SU-DHL-6 (cell line): ENCODE measurements around the gene HERC5.

Experiments used
- H2AFZ ChIP-seq: fragments of 200-600 bp; sonication (generic); 2 replicates; pipeline ENCODE4 v1.6.1; 2014; ENCODE audit warnings: low read depth, mild to moderate bottlenecking, moderate library complexity, mixed read lengths, antibody characterized with exemption, low read length; ENCODE audit not compliant: severe bottlenecking
- H3F3A ChIP-seq: fragments of 200-600 bp; shearing (Covaris generic); 2 replicates; pipeline ENCODE4 v1.6.0; 2016; ENCODE audit warnings: antibody characterized with exemption, mild to moderate bottlenecking; ENCODE audit not compliant: insufficient read depth
- H3K27ac ChIP-seq: fragments of 200-600 bp; sonication (generic); 2 replicates; pipeline ENCODE4 v1.5.1; 2016; ENCODE audit warnings: low read depth, mild to moderate bottlenecking, low read length, moderate library complexity, mixed read lengths
- H3K27me3 ChIP-seq: fragments of 200-600 bp; sonication (generic), shearing (Covaris generic); 2 replicates; pipeline ENCODE4 v1.6.0; 2014; ENCODE audit warnings: mild to moderate bottlenecking, low read length
- H3K36me3 ChIP-seq: fragments of 200-600 bp; sonication (generic); 2 replicates; pipeline ENCODE4 v1.6.1; 2014; ENCODE audit warnings: mild to moderate bottlenecking, low read length, mixed read lengths
- H3K4me2 ChIP-seq: fragments of 300-600, 200-600 bp; shearing (Covaris generic), sonication (generic); 2 replicates; pipeline ENCODE4 v1.6.0; 2014; ENCODE audit warnings: low read length, low read depth, mild to moderate bottlenecking; ENCODE audit not compliant: poor library complexity, severe bottlenecking
- H3K4me3 ChIP-seq: fragments of 200-600 bp; sonication (generic); 2 replicates; pipeline ENCODE4 v1.5.1; 2014; ENCODE audit warnings: antibody characterized with exemption, low read length, mild to moderate bottlenecking, mixed read lengths; ENCODE audit not compliant: insufficient read depth, poor library complexity, severe bottlenecking
- H3K79me2 ChIP-seq: fragments of 200-600 bp; sonication (generic); 2 replicates; pipeline ENCODE4 v1.6.1; 2014; ENCODE audit warnings: mild to moderate bottlenecking, low read length, moderate library complexity; ENCODE audit not compliant: insufficient read depth
- H3K9ac ChIP-seq: fragments of 200-600 bp; sonication (generic); 2 replicates; pipeline ENCODE4 v1.7.0; 2014; ENCODE audit warnings: mild to moderate bottlenecking, low read length
- H3K9me2 ChIP-seq: fragments of 200-600 bp; sonication (generic); replicated peaks from 2 replicates; pipeline ENCODE4 v1.6.1; 2014; ENCODE audit warnings: low read length; ENCODE audit not compliant: insufficient read depth
- H3K9me3 ChIP-seq: fragments of 200-600 bp; sonication (generic); 2 replicates; pipeline ENCODE4 v1.6.1; 2014; ENCODE audit warnings: low read length, mixed read lengths; ENCODE audit not compliant: insufficient read depth
- H4K20me1 ChIP-seq: fragments of 200-600 bp; sonication (generic); 2 replicates; pipeline ENCODE4 v1.6.1; 2014; ENCODE audit warnings: low read depth, mild to moderate bottlenecking, antibody characterized with exemption, low read length, moderate library complexity, mixed read lengths
- EZH2phosphoT487 ChIP-seq: fragments of 200-600 bp; sonication (generic), shearing (Covaris generic); conservative IDR thresholded peaks from 2 replicates; pipeline ENCODE4 v1.6.1; 2018; ENCODE audit warnings: mild to moderate bottlenecking, antibody characterized with exemption, low read length, moderate library complexity, mixed read lengths
- TF ChIP-seq, protein P1 (sequence below): fragments of 200-600 bp; sonication (generic); IDR thresholded peaks from one replicate; pipeline ENCODE4 v1.5.1; 2017; ENCODE audit warnings: antibody characterized with exemption, mild to moderate bottlenecking, low read length, moderate library complexity; ENCODE audit not compliant: insufficient read depth, poor library complexity, severe bottlenecking

Gene HERC5

DNA sequence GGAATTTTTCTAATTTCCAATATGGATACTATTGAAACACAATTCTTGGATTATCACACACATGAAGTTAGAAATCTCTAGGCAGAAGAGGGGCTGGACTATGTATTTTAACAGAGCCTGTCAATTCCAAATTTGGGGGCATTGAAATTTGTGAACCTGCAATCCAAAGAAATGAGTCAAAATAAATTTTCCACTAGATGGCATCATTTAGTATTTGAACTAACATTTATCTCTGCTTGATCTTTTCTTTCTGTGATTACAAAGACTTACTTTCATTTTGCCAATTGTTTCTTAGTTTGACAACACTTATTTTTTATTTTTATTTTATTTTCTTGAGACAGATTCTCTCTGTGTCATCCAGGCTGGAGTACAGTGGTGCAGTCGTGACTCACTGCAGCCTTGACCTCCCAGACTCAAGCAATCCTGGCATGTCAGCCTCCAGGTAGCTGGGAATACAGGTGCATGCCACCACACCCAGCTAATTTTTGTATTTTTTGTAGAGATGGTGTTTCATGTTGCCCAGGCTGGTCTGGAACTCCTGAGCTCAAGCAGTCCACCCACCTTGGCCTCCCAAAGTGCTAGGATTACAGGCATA, 69.4 kb downstream of the HERC5 start:
- H4K20me1 ChIP-seq = no peaks in the 10 kb centered on the region
- H3K9me2 ChIP-seq = no peaks in the 10 kb centered on the region
- no peak overlapping the region for H3K9ac ChIP-seq
- H3K4me2 ChIP-seq = no peak overlapping the region
- H3K27me3 ChIP-seq = no peaks in the 10 kb centered on the region
- no peaks in the 10 kb centered on the region for H3K79me2 ChIP-seq
- H3F3A ChIP-seq = no peaks in the 10 kb centered on the region
- H3K9me3 ChIP-seq = no peaks in the 10 kb centered on the region
- no peak overlapping the region for H2AFZ ChIP-seq
- no peaks in the 10 kb centered on the region for H3K36me3 ChIP-seq
- no peak overlapping the region for H3K27ac ChIP-seq
- TF ChIP-seq, protein P1, sequence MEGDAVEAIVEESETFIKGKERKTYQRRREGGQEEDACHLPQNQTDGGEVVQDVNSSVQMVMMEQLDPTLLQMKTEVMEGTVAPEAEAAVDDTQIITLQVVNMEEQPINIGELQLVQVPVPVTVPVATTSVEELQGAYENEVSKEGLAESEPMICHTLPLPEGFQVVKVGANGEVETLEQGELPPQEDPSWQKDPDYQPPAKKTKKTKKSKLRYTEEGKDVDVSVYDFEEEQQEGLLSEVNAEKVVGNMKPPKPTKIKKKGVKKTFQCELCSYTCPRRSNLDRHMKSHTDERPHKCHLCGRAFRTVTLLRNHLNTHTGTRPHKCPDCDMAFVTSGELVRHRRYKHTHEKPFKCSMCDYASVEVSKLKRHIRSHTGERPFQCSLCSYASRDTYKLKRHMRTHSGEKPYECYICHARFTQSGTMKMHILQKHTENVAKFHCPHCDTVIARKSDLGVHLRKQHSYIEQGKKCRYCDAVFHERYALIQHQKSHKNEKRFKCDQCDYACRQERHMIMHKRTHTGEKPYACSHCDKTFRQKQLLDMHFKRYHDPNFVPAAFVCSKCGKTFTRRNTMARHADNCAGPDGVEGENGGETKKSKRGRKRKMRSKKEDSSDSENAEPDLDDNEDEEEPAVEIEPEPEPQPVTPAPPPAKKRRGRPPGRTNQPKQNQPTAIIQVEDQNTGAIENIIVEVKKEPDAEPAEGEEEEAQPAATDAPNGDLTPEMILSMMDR = peak; percentile 12
- TF ChIP-seq EZH2phosphoT487 = no peak
- H3K4me3 ChIP-seq = no peak overlapping the region

DNA sequence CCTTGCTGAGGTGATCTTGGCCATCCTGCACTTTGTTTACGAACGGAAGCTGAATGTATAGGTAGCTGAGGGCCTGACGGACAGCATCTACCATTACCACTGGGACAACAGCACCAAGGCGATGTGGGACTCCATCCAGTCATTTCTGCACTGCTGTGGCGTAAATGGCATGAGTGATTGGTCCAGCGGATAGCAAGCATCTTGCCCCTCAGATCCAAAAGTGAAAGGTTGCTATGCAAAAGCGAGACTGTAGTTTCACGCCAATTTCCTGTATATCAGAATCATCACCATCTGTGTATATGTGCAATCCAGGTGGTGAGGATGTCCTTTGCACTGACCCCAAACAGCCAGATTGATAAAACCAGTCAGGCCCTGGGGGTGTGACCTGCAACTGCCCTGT, 70.9 kb downstream of the HERC5 start:
- H4K20me1 ChIP-seq = no peaks in the 10 kb centered on the region
- H3K9me3 ChIP-seq = no peaks in the 10 kb centered on the region
- H3K27ac ChIP-seq = no peak overlapping the region
- H2AFZ ChIP-seq = no peak overlapping the region
- no peaks in the 10 kb centered on the region for H3F3A ChIP-seq
- H3K9ac ChIP-seq = no peak overlapping the region
- H3K79me2 ChIP-seq = no peaks in the 10 kb centered on the region
- H3K9me2 ChIP-seq = no peaks in the 10 kb centered on the region
- H3K27me3 ChIP-seq = no peaks in the 10 kb centered on the region
- no peaks in the 10 kb centered on the region for H3K36me3 ChIP-seq
- H3K4me2 ChIP-seq = no peak overlapping the region
- no peak overlapping the region for H3K4me3 ChIP-seq
- TF ChIP-seq, protein P1 = no peak
- TF ChIP-seq EZH2phosphoT487 = no peak

DNA sequence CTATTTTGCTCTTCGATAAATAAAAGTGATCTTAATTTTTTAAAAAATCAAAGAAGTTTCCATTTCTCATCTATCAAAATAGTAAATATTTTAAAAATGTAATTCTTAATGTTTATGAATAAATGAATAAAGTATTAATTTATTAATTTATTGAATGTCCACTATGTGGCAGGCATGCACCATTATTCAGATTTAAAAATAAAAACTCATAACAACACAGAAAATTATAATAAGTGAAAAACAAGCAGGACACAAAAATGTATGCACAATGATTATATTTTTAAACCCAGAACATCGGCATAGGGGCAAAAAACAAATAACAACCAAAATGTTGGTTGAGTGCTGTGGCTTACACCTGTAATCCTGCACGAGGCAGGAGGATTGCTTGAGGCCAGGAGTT, 71.9 kb downstream of the HERC5 start:
- Histone ChIP-seq H3K79me2 (no peaks in the 10 kb centered on the region), H3K9me2 (no peaks in the 10 kb centered on the region), H3K36me3 (no peaks in the 10 kb centered on the region), H4K20me1 (no peaks in the 10 kb centered on the region), H3K4me2 (no peak overlapping the region), H3K9me3 (no peaks in the 10 kb centered on the region), H3K9ac (no peak overlapping the region), H3F3A (no peaks in the 10 kb centered on the region), H3K4me3 (no peak overlapping the region), H3K27ac (no peak overlapping the region), H2AFZ (no peak overlapping the region), H3K27me3 (no peaks in the 10 kb centered on the region)
- TF ChIP-seq, protein P1 = no peak
- TF ChIP-seq EZH2phosphoT487 = no peak

DNA sequence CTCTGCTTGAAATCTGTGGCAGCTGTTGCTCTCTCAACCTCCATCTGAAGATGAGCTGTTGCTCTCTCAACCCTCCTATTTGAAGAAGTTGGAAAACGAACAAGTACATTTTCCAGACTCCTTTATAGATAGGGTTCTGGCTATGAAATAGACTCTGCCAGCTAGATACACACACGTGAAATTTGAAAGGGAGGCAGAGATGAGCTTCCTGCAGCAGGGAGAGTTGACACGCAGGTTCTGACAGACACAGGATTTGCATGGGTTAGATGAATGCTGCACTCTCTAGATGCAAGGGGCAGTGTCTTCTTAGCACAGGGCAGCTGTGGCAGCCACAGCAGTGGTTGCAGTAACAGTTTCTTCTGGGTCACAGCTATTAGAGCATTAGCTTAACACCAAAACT, 74.6 kb downstream of the HERC5 start:
- Histone ChIP-seq H3K79me2 (no peaks in the 10 kb centered on the region), H3K9ac (no peak overlapping the region), H3K9me2 (no peaks in the 10 kb centered on the region), H3K27ac (no peak overlapping the region), H4K20me1 (no peaks in the 10 kb centered on the region), H3F3A (no peaks in the 10 kb centered on the region), H2AFZ (no peak overlapping the region), H3K4me2 (no peak overlapping the region), H3K9me3 (no peaks in the 10 kb centered on the region), H3K36me3 (no peaks in the 10 kb centered on the region), H3K4me3 (no peak overlapping the region), H3K27me3 (no peaks in the 10 kb centered on the region)
- TF ChIP-seq, protein P1 = no peak
- TF ChIP-seq EZH2phosphoT487 = no peak
